Measurements from ENCODE around the gene RAB11FIP3. TPM values are rescaled to one million over a fixed set of nuclear protein-coding genes. Genes with fewer than 3 reads are reported as not detected.

RAB11FIP3 gene
- total RNA-seq, 4 donors from 2014 or later = 27.0 to 50.1 (median 34.8) TPM

- intact Hi-C loops (cut with DNase I; ENCODE audit: low total_unique reads) (loop anchor here (5.0 kb wide), 1 partner anchor 78 kb away; no protein-coding TSS in a partner anchor), in situ Hi-C loops (cut with MboI; ENCODE audit: low sequenced_read_pairs in 4 of 4) (no loop called here)
- Histone ChIP-seq H3K4me3 (no peak overlapping the region), H3K4me1 (peaks cover 16 to 18% of the 10 kb centered on the region in 2 donors), H3K27me3 (no peaks in the 10 kb centered on the region), H3K9me3 (no peaks in the 10 kb centered on the region), H3K27ac (no peak overlapping the region), H3K36me3 (no peaks in the 10 kb centered on the region)
- no peak for ATAC-seq
- DNase-seq = no peak
- TF ChIP-seq CTCF (IDR thresholded peaks at IDR 0.05 in 4 of 5, conservative IDR thresholded peaks at IDR 0.05 in 1 of 5) (no peak), POLR2A (IDR thresholded peaks at IDR 0.05) (no peak)
Measured at GRCh38 chr16:399340-400019, 26.0 kb upstream of the RAB11FIP3 start.

GRCh38 chr16:400061-400591 lies 25.3 kb upstream of the RAB11FIP3 start:
- Histone ChIP-seq H3K27ac (peak overlapping the region in 3 of 4 donors; percentile 88 to 98 (median 97)), H3K4me1 (peaks cover 16 to 18% of the 10 kb centered on the region in 2 donors), H3K4me3 (no peak overlapping the region), H3K36me3 (no peaks in the 10 kb centered on the region), H3K27me3 (no peaks in the 10 kb centered on the region), H3K9me3 (no peaks in the 10 kb centered on the region)
- in situ Hi-C loops (cut with MboI; ENCODE audit: low sequenced_read_pairs in 4 of 4) (no loop called here), intact Hi-C loops (cut with DNase I; ENCODE audit: low total_unique reads) (loop anchor here (5.0 kb wide), 1 partner anchor 77 kb away; no protein-coding TSS in a partner anchor)
- ATAC-seq (no peak), DNase-seq (no peak)
- TF ChIP-seq CTCF (IDR thresholded peaks at IDR 0.05 in 4 of 5, conservative IDR thresholded peaks at IDR 0.05 in 1 of 5) (no peak), POLR2A (IDR thresholded peaks at IDR 0.05) (no peak)

GRCh38 chr16:401468-402348 lies 23.7 kb upstream of the RAB11FIP3 start, which contains the start of gene DECR2:
Gene DECR2, plus strand, starts transcription at chr16:401885. Its CDS starts 79 bp downstream, at chr16:401964.
- Histone ChIP-seq H3K27me3 (no peaks in the 10 kb centered on the region), H3K36me3 (no peaks in the 10 kb centered on the region), H3K4me1 (peaks cover 16 to 18% of the 10 kb centered on the region in 2 donors), H3K9me3 (no peaks in the 10 kb centered on the region), H3K4me3 (peak within 1 kb of the TSS; percentile 85 to 98 (median 91)), H3K27ac (peak within 1 kb of the TSS; percentile 88 to 98 (median 96))
- ATAC-seq (peak; percentile 83 to 84), DNase-seq (peak; percentile 93)
- TF ChIP-seq CTCF (IDR thresholded peaks at IDR 0.05 in 4 of 5, conservative IDR thresholded peaks at IDR 0.05 in 1 of 5) (peak in 4 of 5 experiments; percentile 45 to 55 (median 50)), POLR2A (IDR thresholded peaks at IDR 0.05) (peak; percentile 89 to 93)
- intact Hi-C loops (cut with DNase I; ENCODE audit: low total_unique reads) = loop anchor here (1.0 to 5.0 kb wide), 4 partner anchors 19 to 76 kb away; partner anchors contain the start of gene AXIN1
- in situ Hi-C loops (cut with MboI; ENCODE audit: low sequenced_read_pairs in 4 of 4) = no loop called here

GRCh38 chr16:404971-405486 lies 20.4 kb upstream of the RAB11FIP3 start:
- TF ChIP-seq CTCF (IDR thresholded peaks at IDR 0.05 in 4 of 5, conservative IDR thresholded peaks at IDR 0.05 in 1 of 5) = no peak
- no peak for TF ChIP-seq POLR2A (IDR thresholded peaks at IDR 0.05)
- DNase-seq = no peak
- no peaks in the 10 kb centered on the region for H3K27me3 ChIP-seq
- intact Hi-C loops (cut with DNase I; ENCODE audit: low total_unique reads) (loop anchor here (5.0 kb wide), 1 partner anchor 72 kb away; no protein-coding TSS in a partner anchor), in situ Hi-C loops (cut with MboI; ENCODE audit: low sequenced_read_pairs in 4 of 4) (no loop called here)
- no peak overlapping the region for H3K27ac ChIP-seq
- H3K36me3 ChIP-seq = no peaks in the 10 kb centered on the region
- H3K4me1 ChIP-seq = peaks cover 7 to 11% of the 10 kb centered on the region in 2 donors
- no peaks in the 10 kb centered on the region for H3K9me3 ChIP-seq
- no peak for ATAC-seq
- H3K4me3 ChIP-seq = no peak overlapping the region

Data from gastrocnemius medialis (tissue), 4 donors.